Bronchial epithelial cell (primary cell): ENCODE results near the gene ESPL1. TPM values are rescaled to one million over a fixed set of nuclear protein-coding genes. Genes with fewer than 3 reads are reported as not detected.
A peak's percentile ranks its signal among the peaks of the same experiment; 100 is the strongest.

Experiments
- DNase-seq: peaks from one replicate; pipeline ENCODE4 v3.0.0-alpha.2; 2010; ENCODE audit warnings: low read depth
- FAIRE-seq: peaks from 2 replicates; lab custom pipeline; 2011; peaks lifted over from hg19 to GRCh38; lab: Jason Lieb, UNC
- H3K27me3 ChIP-seq: 2 replicates; pipeline ENCODE4 v1.5.1; 2011; ENCODE audit warnings: low read length; ENCODE audit not compliant: control insufficient read depth, insufficient read depth
- H3K36me3 ChIP-seq: 2 replicates; pipeline ENCODE4 v1.5.1; 2011; ENCODE audit warnings: low read length; ENCODE audit not compliant: control insufficient read depth, insufficient read depth
- H3K4me3 ChIP-seq: 2 replicates; pipeline ENCODE4 v1.5.1; 2011; ENCODE audit warnings: mild to moderate bottlenecking, low read depth, low read length, control low read depth
- CTCF ChIP-seq: IDR thresholded peaks from 2 replicates; pipeline ENCODE4 v1.5.1; 2011; ENCODE audit warnings: mild to moderate bottlenecking, moderate library complexity, low read length, control low read depth, inconsistent platforms; ENCODE audit not compliant: insufficient read depth, severe bottlenecking
- total RNA-seq: library from RNA; depleted of rRNA; stranded (reverse); fragments of >200 nt; gene quantifications from 2 replicates; pipeline ENCODE4 v1.2.1, GENCODE V29; 2014

The ESPL1 gene
- total RNA-seq, 1 donor from 2014 or later = 0.26 TPM

GRCh38 chr12:53274445-53274844 is 6.3 kb downstream of the ESPL1 start:
- FAIRE-seq (peak; percentile 83), DNase-seq (no peak)
- TF ChIP-seq CTCF = no peak
- Histone ChIP-seq H3K4me3 (no peak overlapping the region), H3K27me3 (no peaks in the 10 kb centered on the region), H3K36me3 (peaks cover 2% of the 10 kb centered on the region)

- FAIRE-seq = no peak
- TF ChIP-seq CTCF = no peak
- no peak for DNase-seq
- Histone ChIP-seq H3K27me3 (no peaks in the 10 kb centered on the region), H3K36me3 (peaks cover 2% of the 10 kb centered on the region), H3K4me3 (no peak overlapping the region)
Measured at GRCh38 chr12:53276511-53276910, 8.4 kb downstream of the ESPL1 start.

- FAIRE-seq = no peak
- peaks cover 2% of the 10 kb centered on the region for H3K36me3 ChIP-seq
- TF ChIP-seq CTCF = no peak
Measured at GRCh38 chr12:53277981-53278380, 9.9 kb downstream of the ESPL1 start.

GRCh38 chr12:53279283-53279869 is 11.3 kb downstream of the ESPL1 start:
- Histone ChIP-seq H3K36me3 (peaks cover 4% of the 10 kb centered on the region), H3K4me3 (no peak overlapping the region), H3K27me3 (no peaks in the 10 kb centered on the region)
- no peak for DNase-seq
- TF ChIP-seq CTCF = no peak
- no peak for FAIRE-seq

More at GRCh38 chr12:53277981-53278380, 9.9 kb downstream of the ESPL1 start:
- Histone ChIP-seq H3K4me3 (no peak overlapping the region), H3K27me3 (no peaks in the 10 kb centered on the region)
- DNase-seq = no peak

GRCh38 chr12:53279888-53280498 is 11.9 kb downstream of the ESPL1 start:
- no peak overlapping the region for H3K4me3 ChIP-seq
- H3K36me3 ChIP-seq = peaks cover 4% of the 10 kb centered on the region
- TF ChIP-seq CTCF = no peak
- DNase-seq = no peak
- FAIRE-seq = no peak
- H3K27me3 ChIP-seq = no peaks in the 10 kb centered on the region
